Stimulated activated CD4-positive, alpha-beta T cell treated with anti-CD3 and anti-CD28 coated beads, TNF-alpha, amount 100 ng/mL, for 48 hours (primary cell): Measurements from ENCODE around the gene LRSAM1.

Experiments
- DNase-seq, 3 donors: peaks; one replicate each; pipeline ENCODE4 v3.0.0-alpha.2; 2020; ENCODE audit warnings: low read depth in 3 of 3

Gene LRSAM1

GRCh38 chr9:127516835-127517607 is 65.7 kb downstream of the LRSAM1 start:
- no peak for DNase-seq

GRCh38 chr9:127517620-127518019 is 66.3 kb downstream of the LRSAM1 start:
- no peak for DNase-seq

- DNase-seq: no peak
Measured at GRCh38 chr9:127518091-127518856, 67.0 kb downstream of the LRSAM1 start.

GRCh38 chr9:127519301-127520166 is 68.2 kb downstream of the LRSAM1 start:
- peak; percentile 7 to 22 (median 8) for DNase-seq

GRCh38 chr9:127520941-127521918 is 69.9 kb downstream of the LRSAM1 start:
- no peak for DNase-seq

GRCh38 chr9:127521919-127522304 is 70.6 kb downstream of the LRSAM1 start:
- no peak for DNase-seq

GRCh38 chr9:127522727-127523126 is 71.4 kb downstream of the LRSAM1 start:
- DNase-seq: no peak

GRCh38 chr9:127523312-127523851 is 72.1 kb downstream of the LRSAM1 start:
- peak; percentile 11 to 13 (median 12) for DNase-seq

GRCh38 chr9:127524373-127524772 is 73.1 kb downstream of the LRSAM1 start:
- no peak for DNase-seq

- DNase-seq: no peak
Measured at GRCh38 chr9:127525401-127526188, 74.3 kb downstream of the LRSAM1 start.

GRCh38 chr9:127526655-127527559 is 75.6 kb downstream of the LRSAM1 start:
- no peak for DNase-seq

GRCh38 chr9:127527560-127528268 is 76.4 kb downstream of the LRSAM1 start:
- no peak for DNase-seq

- DNase-seq: no peak
Measured at GRCh38 chr9:127528422-127529251, 77.3 kb downstream of the LRSAM1 start.

GRCh38 chr9:127529671-127530070 is 78.4 kb downstream of the LRSAM1 start:
- DNase-seq: no peak

GRCh38 chr9:127530206-127530941 is 79.1 kb downstream of the LRSAM1 start:
- DNase-seq: no peak

GRCh38 chr9:127531676-127532075 is 80.4 kb downstream of the LRSAM1 start:
- DNase-seq: no peak
